ENCODE results near the gene ESRRG. TPM values are rescaled to one million over a fixed set of nuclear protein-coding genes. Genes with fewer than 3 reads are reported as not detected.

The ESRRG gene
- total and polyA plus RNA-seq, 12 donors = 3.8 to 49.5 (median 35.9) TPM

GRCh38 chr1:216535751-216536150, 187.5 kb downstream of the ESRRG start:
- Histone ChIP-seq H3K9me3 (no peaks in the 10 kb centered on the region), H3K4me1 (peaks cover 0 to 13% (median 0%) of the 10 kb centered on the region in 9 donors), H3K4me3 (no peak overlapping the region), H3K27ac (no peak overlapping the region), H3K36me3 (no peaks in the 10 kb centered on the region), H3K27me3 (no peaks in the 10 kb centered on the region)
- WGBS, 2 donors = 50 to 90% methylated on average over 2 of the region's 2 CpGs
- DNase-seq = no peak
- no peak for TF ChIP-seq CTCF (IDR thresholded peaks at IDR 0.05)
- intact Hi-C loops (cut with DNase I) = no loop called here
- no peak for ATAC-seq

GRCh38 chr1:216535059-216535458, 188.2 kb downstream of the ESRRG start:
- no peak for TF ChIP-seq CTCF (IDR thresholded peaks at IDR 0.05)
- Histone ChIP-seq H3K4me3 (no peak overlapping the region), H3K27me3 (no peaks in the 10 kb centered on the region), H3K27ac (no peak overlapping the region), H3K9me3 (no peaks in the 10 kb centered on the region), H3K4me1 (peaks cover 0 to 14% (median 0%) of the 10 kb centered on the region in 9 donors), H3K36me3 (no peaks in the 10 kb centered on the region)
- DNase-seq (no peak), ATAC-seq (no peak)
- intact Hi-C loops (cut with DNase I) = no loop called here
- WGBS, 2 donors = 66 to 69% methylated on average over 1 of the region's 1 CpG

DNA sequence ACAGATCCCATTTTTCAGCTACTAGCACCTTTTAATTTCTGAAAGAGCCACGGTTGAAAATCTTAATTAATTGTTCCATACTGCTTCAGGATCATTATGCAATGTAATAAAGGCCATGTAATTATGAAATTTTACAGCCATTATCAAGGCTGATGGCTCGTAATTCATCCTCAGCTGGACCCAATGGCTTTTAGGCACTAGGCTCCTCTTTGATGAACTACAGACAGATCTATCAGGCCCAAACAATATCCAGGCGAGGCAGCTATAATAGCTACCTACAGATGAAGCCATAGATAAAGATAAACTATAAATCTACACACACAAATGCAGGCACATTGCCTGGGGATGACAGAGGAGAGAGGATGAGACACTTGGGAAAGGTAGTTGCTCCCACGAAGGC, 189.5 kb downstream of the ESRRG start:
- ATAC-seq = no peak
- Histone ChIP-seq H3K27me3 (no peaks in the 10 kb centered on the region), H3K9me3 (no peaks in the 10 kb centered on the region), H3K4me3 (no peak overlapping the region), H3K27ac (no peak overlapping the region), H3K4me1 (peaks cover 0 to 14% (median 0%) of the 10 kb centered on the region in 9 donors), H3K36me3 (no peaks in the 10 kb centered on the region)
- TF ChIP-seq CTCF (IDR thresholded peaks at IDR 0.05) = no peak
- WGBS, 2 donors = 83 to 90% methylated on average over 4 of the region's 4 CpGs
- DNase-seq = no peak
- intact Hi-C loops (cut with DNase I) = no loop called here

GRCh38 chr1:216532251-216532798, 190.9 kb downstream of the ESRRG start:
- WGBS, 2 donors = 86 to 96% methylated on average over 9 of the region's 9 CpGs
- peak overlapping the region in 2 of 10 donors; percentile 50 to 54 for H3K4me3 ChIP-seq
- no peak for TF ChIP-seq CTCF (IDR thresholded peaks at IDR 0.05)
- ATAC-seq (no peak), DNase-seq (no peak)
- H3K4me1 ChIP-seq = peaks cover 0 to 14% (median 0%) of the 10 kb centered on the region in 9 donors
- H3K27me3 ChIP-seq = no peaks in the 10 kb centered on the region
- no peaks in the 10 kb centered on the region for H3K9me3 ChIP-seq
- no peaks in the 10 kb centered on the region for H3K36me3 ChIP-seq
- intact Hi-C loops (cut with DNase I) = no loop called here
- no peak overlapping the region for H3K27ac ChIP-seq
